ENCODE measurements around the gene CYB5A.

CYB5A gene

GRCh38 chr18:74203811-74204210 is 88.0 kb downstream of the CYB5A start:
- H3K4me3 ChIP-seq (ENCODE audit: low read depth, low read length) = no peak overlapping the region
- in situ Hi-C loops (cut with HindIII; ENCODE audit: low sequenced_read_pairs) = no loop called here
- DNase-seq (ENCODE audit: low read depth) = no peak
- no peak for TF ChIP-seq CTCF (IDR thresholded peaks at IDR 0.05; ENCODE audit: low read depth, low read length, missing control alignments)

Data from astrocyte of the cerebellum (primary cell).